GM12878 (cell line): ENCODE results near the gene SNX32. TPM values are rescaled to one million over a fixed set of nuclear protein-coding genes. Genes with fewer than 3 reads are reported as not detected.

Experiments
- ATAC-seq: fragments of 200-7000 bp; cut with Tn5 transposase; 3 replicates; pipeline ENCODE4 v1.9.1; 2020; ENCODE audit warnings: mild to moderate bottlenecking, moderate library complexity
- BruUV-seq: library from RNA; stranded (reverse); fragments of 400-500 nt; replicated peaks from 2 replicates; lab custom pipeline; 2021; lab: Mats Ljungman, UMichigan
- CTCF ChIA-PET: fragments of 300-600 bp; sonication (Branson Sonifier 250); formaldehyde crosslinking; extraction: SDS; loops from one replicate; lab custom pipeline; 2021; ENCODE audit warnings: inconsistent platforms; lab: Yijun Ruan, JAX
- POLR2A ChIA-PET: fragments of 350-600 bp; formaldehyde crosslinking; extraction: SDS; loops from one replicate; lab custom pipeline; 2021; ENCODE audit warnings: inconsistent platforms; lab: Charles Lee
- RAD21 ChIA-PET: fragments of 300-600 bp; sonication (Branson Sonifier 250); formaldehyde crosslinking; loops from one replicate; lab custom pipeline; 2023; ENCODE audit warnings: antibody characterized with exemption; ENCODE audit not compliant: unreplicated experiment; lab: Charles Lee
- SMC1A ChIA-PET: fragments of 300-600 bp; sonication (Branson Sonifier 250); formaldehyde crosslinking; loops from one replicate; lab custom pipeline; 2023; ENCODE audit not compliant: unreplicated experiment, uncharacterized antibody; lab: Charles Lee
- DNase-seq: peaks from one replicate; pipeline ENCODE4 v3.0.0-alpha.2; 2011; ENCODE audit warnings: low read depth, low spot score
- FAIRE-seq: peaks from 3 replicates; lab custom pipeline; 2011; peaks lifted over from hg19 to GRCh38; lab: Jason Lieb, UNC
- H2AFZ ChIP-seq: 2 replicates; pipeline ENCODE4 v1.6.0; 2011; ENCODE audit warnings: low read depth, low read length, control low read depth; ENCODE audit not compliant: control insufficient read depth
- H3K27ac ChIP-seq: 2 replicates; pipeline ENCODE4 v1.5.1; 2011; ENCODE audit warnings: control low read depth; ENCODE audit not compliant: control insufficient read depth, insufficient read depth
- H3K27me3 ChIP-seq, 2 experiments: replicated peaks in 1 of 2; 2 replicates each; pipeline versions ENCODE4 v1.6.0 to v1.6.1; 2011; ENCODE audit warnings: low read length in 1 of 2; ENCODE audit not compliant: control insufficient read depth in 2 of 2, insufficient read depth in 2 of 2
- H3K36me3 ChIP-seq, 2 experiments: 2 replicates each; pipeline ENCODE4 v1.5.1; 2011; ENCODE audit warnings: low read length in 1 of 2; ENCODE audit not compliant: control insufficient read depth in 2 of 2, insufficient read depth in 2 of 2
- H3K4me1 ChIP-seq: 2 replicates; pipeline ENCODE4 v1.6.1; 2011; ENCODE audit warnings: mild to moderate bottlenecking, low read length, moderate library complexity, mixed read lengths; ENCODE audit not compliant: control insufficient read depth, insufficient read depth
- H3K4me2 ChIP-seq: 2 replicates; pipeline ENCODE4 v1.6.0; 2011; ENCODE audit warnings: control low read depth; ENCODE audit not compliant: control insufficient read depth, insufficient read depth
- H3K4me3 ChIP-seq: fragments of 200-600 bp; sonication (generic); 2 replicates; pipeline ENCODE4 v1.5.1; 2016
- H3K79me2 ChIP-seq: 2 replicates; pipeline ENCODE4 v1.6.0; 2011; ENCODE audit warnings: low read length; ENCODE audit not compliant: control insufficient read depth, insufficient read depth
- H3K9ac ChIP-seq: 2 replicates; pipeline ENCODE4 v1.8.0; 2011; ENCODE audit warnings: low read length, control low read depth, mixed read lengths; ENCODE audit not compliant: control insufficient read depth, insufficient read depth
- H3K9me3 ChIP-seq: replicated peaks from 3 replicates; pipeline ENCODE4 v1.5.1; 2011; ENCODE audit warnings: mild to moderate bottlenecking, low read length; ENCODE audit not compliant: control insufficient read depth, insufficient read depth
- H4K20me1 ChIP-seq: 2 replicates; pipeline ENCODE4 v1.6.0; 2011; ENCODE audit not compliant: control insufficient read depth, insufficient read depth
- CBX3 ChIP-seq: fragments of 200-600 bp; sonication (generic); IDR thresholded peaks from 2 replicates; pipeline ENCODE4 v1.6.1; 2016; ENCODE audit warnings: low read depth, borderline replicate concordance
- NFIC ChIP-seq: IDR thresholded peaks from 2 replicates; pipeline ENCODE4 v1.6.1; 2012; ENCODE audit warnings: low read depth, mild to moderate bottlenecking, inconsistent platforms, low read length, moderate library complexity
- NFXL1 ChIP-seq: fragments of 450-650 bp; IDR thresholded peaks from 2 replicates; pipeline ENCODE4 v1.6.1; 2017; ENCODE audit warnings: antibody characterized with exemption, mild to moderate bottlenecking, borderline replicate concordance
- PAX8 ChIP-seq: fragments of 450-650 bp; IDR thresholded peaks from 2 replicates; pipeline ENCODE4 v1.6.1; 2017; ENCODE audit warnings: mild to moderate bottlenecking, moderate library complexity
- RAD21 ChIP-seq: IDR thresholded peaks from 2 replicates; pipeline ENCODE4 v1.6.1; 2011; ENCODE audit warnings: mild to moderate bottlenecking, low read depth, low read length, moderate library complexity; ENCODE audit not compliant: insufficient read depth
- SMAD1 ChIP-seq: fragments of 450-650 bp; IDR thresholded peaks from 2 replicates; pipeline ENCODE4 v1.6.1; 2018; ENCODE audit warnings: mild to moderate bottlenecking, low read depth; ENCODE audit not compliant: partially characterized antibody
- TARDBP ChIP-seq: IDR thresholded peaks from 2 replicates; pipeline ENCODE4 v1.6.1; 2016; ENCODE audit warnings: borderline replicate concordance
- WGBS: methylation state at CpG from one replicate; pipeline ENCODE4 v1.1.6; 2016; ENCODE audit warnings: low lambda C conversion rate; ENCODE audit not compliant: insufficient replicate concordance, insufficient coverage; ENCODE audit errors: missing lambda C conversion rate; 5-methylcytosine and 5-hydroxymethylcytosine counted together
- in situ Hi-C: fragments of 300-500 bp; cut with MboI; formaldehyde crosslinking; loops from 9 replicates; pipeline ENCODE4 v1.14.3; 2018; ENCODE audit warnings: mixed read lengths
- intact Hi-C: fragments of 100-400 bp; cut with micrococcal nuclease; formaldehyde crosslinking; loops from one replicate; pipeline ENCODE4 v1.14.2; 2022; ENCODE audit not compliant: unreplicated experiment
- polyA plus RNA-seq, 11 experiments: library from polyadenylated mRNA; depleted of rRNA in 4 of 11; unstranded in 6 of 11; stranded (reverse) in 5 of 11; fragments of >200 nt; fragmentation: Nextera tagmentation in 4 of 11; fragmentation: Illumina TruSeq in 1 of 11; extraction: Ambion mirVana in 4 of 11; extraction: Trizol in 1 of 11; gene quantifications; 1 replicate in 1 of 11; 2 replicates in 10 of 11; pipeline versions ENCODE4 v1.2.1 to v1.2.3, GENCODE V29; 2011 to 2016; ENCODE audit warnings: inconsistent platforms in 2 of 11, missing spikeins in 2 of 11, low read depth in 1 of 11
- total RNA-seq, 4 experiments: library from RNA; depleted of rRNA in 3 of 4; stranded (reverse); fragments of >200 nt in 3 of 4; fragmentation: Illumina TruSeq in 1 of 4; extraction: Trizol in 1 of 4; gene quantifications; 2 replicates each; pipeline versions ENCODE4 v1.2.1 to v1.2.3, GENCODE V29; 2013 to 2021
- TF ChIP-seq, protein P1 (sequence below): fragments of 450-650 bp; IDR thresholded peaks from 2 replicates; pipeline ENCODE4 v1.6.1; 2017; ENCODE audit warnings: low read depth, mild to moderate bottlenecking, moderate library complexity
- TF ChIP-seq, protein P2 (sequence below): IDR thresholded peaks from 2 replicates; pipeline ENCODE4 v1.6.1; 2012; ENCODE audit warnings: low read depth, low read length, improper control_type of control experiment
- TF ChIP-seq, protein P3 (sequence below): fragments of 450-650 bp; IDR thresholded peaks from 2 replicates; pipeline ENCODE4 v1.6.1; 2017; ENCODE audit warnings: antibody characterized with exemption, mild to moderate bottlenecking, moderate library complexity
- TF ChIP-seq, protein P4 (sequence below): fragments of 150-350 bp; IDR thresholded peaks from 2 replicates; pipeline ENCODE4 v1.6.1; 2014; ENCODE audit warnings: mild to moderate bottlenecking, low read depth, low read length

Gene SNX32
- total and polyA plus RNA-seq, 10 of the 15 experiments (the other 5 are each of a cell fraction or from before 2014, with no cell fraction given), result 0.04 to 1.5 (median 0.11) TPM; not detected in 1

DNA sequence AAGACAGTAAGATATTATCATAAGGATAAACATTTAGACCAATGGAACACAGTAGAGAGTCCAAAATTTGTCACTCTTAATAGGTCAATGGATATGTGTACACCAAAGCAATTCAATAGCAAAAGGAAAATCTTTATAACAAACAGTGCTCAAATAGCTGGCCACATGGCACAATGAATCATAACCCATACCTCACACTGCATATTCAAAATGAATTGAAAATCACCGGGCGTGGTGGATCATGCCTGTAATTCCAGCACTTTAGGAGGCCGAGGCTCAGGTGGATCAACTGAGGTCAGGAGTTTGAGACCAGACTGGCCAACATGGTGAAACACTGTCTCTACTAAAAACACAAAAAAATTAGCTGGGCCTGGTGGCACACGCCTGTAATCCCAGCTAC is 8.4 kb downstream of the SNX32 start:
- H3K4me1 ChIP-seq, result no peaks in the 10 kb centered on the region
- H3K27ac ChIP-seq, result no peak overlapping the region
- FAIRE-seq (no peak), ATAC-seq (no peak), DNase-seq (no peak)
- no TSS peak for BruUV-seq
- ChIA-PET POLR2A (no interaction called here), CTCF (no interaction called here), SMC1A (no interaction called here), RAD21 (no interaction called here)
- H3K27me3 ChIP-seq, result no peaks in the 10 kb centered on the region
- in situ Hi-C loops, result no loop called here
- no peak overlapping the region for H3K4me3 ChIP-seq
- H4K20me1 ChIP-seq, result no peaks in the 10 kb centered on the region
- H3K4me2 ChIP-seq, result no peak overlapping the region
- intact Hi-C loops, result no loop called here
- H3K79me2 ChIP-seq, result no peaks in the 10 kb centered on the region
- H3K9ac ChIP-seq, result no peak overlapping the region
- TF ChIP-seq, protein P1, sequence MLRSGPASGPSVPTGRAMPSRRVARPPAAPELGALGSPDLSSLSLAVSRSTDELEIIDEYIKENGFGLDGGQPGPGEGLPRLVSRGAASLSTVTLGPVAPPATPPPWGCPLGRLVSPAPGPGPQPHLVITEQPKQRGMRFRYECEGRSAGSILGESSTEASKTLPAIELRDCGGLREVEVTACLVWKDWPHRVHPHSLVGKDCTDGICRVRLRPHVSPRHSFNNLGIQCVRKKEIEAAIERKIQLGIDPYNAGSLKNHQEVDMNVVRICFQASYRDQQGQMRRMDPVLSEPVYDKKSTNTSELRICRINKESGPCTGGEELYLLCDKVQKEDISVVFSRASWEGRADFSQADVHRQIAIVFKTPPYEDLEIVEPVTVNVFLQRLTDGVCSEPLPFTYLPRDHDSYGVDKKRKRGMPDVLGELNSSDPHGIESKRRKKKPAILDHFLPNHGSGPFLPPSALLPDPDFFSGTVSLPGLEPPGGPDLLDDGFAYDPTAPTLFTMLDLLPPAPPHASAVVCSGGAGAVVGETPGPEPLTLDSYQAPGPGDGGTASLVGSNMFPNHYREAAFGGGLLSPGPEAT, result no peak
- no peak for TF ChIP-seq TARDBP
- TF ChIP-seq NFXL1, result no peak
- TF ChIP-seq, protein P2, sequence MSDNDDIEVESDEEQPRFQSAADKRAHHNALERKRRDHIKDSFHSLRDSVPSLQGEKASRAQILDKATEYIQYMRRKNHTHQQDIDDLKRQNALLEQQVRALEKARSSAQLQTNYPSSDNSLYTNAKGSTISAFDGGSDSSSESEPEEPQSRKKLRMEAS, result no peak
- no peak for TF ChIP-seq RAD21
- H3K36me3 ChIP-seq, result no peaks in the 10 kb centered on the region
- H3K9me3 ChIP-seq, result no peaks in the 10 kb centered on the region
- WGBS, result 72% methylated on average over 4 of the region's 4 CpGs
- no peak overlapping the region for H2AFZ ChIP-seq

DNA sequence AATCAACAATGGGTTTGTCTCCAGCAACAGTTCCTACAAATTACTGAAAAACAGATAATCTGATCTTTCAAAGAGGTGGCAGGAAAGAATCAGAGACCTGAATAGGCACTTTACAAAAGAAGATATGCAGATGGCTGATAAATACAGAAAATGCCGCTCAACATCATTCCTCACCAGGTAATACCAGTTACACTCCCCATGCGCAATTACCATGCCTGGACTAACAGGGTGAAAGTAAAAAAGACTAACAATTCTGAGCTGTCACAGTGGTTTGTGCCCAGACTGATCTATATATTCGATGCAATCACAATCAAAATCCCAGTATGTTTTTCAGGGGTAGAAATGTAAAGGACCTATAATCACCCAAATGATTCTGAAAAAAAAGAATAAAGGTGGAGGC is 10.0 kb downstream of the SNX32 start:
- intact Hi-C loops (no loop called here), in situ Hi-C loops (no loop called here)
- DNase-seq (no peak), FAIRE-seq (no peak), ATAC-seq (no peak)
- H3K4me3 ChIP-seq, result no peak overlapping the region
- ChIA-PET POLR2A (interaction anchor here (0.5 kb wide), 1 partner anchor 132 kb away, joined by 7 read pairs; no protein-coding TSS in a partner anchor), RAD21 (interaction anchor here (0.6 kb wide), 1 partner anchor 231 kb away, joined by 4 read pairs; no protein-coding TSS in a partner anchor), SMC1A (interaction anchor here (1.0 kb wide), 1 partner anchor 10 kb away, joined by 3 read pairs; the partner anchor contains the start of gene SNX32), CTCF (interaction anchor here (1.2 to 1.6 kb wide), 2 partner anchors 9 to 41 kb away, joined by 4 to 6 read pairs; no protein-coding TSS in a partner anchor)
- H3K36me3 ChIP-seq, result no peaks in the 10 kb centered on the region
- H3K79me2 ChIP-seq, result no peaks in the 10 kb centered on the region
- no peaks in the 10 kb centered on the region for H4K20me1 ChIP-seq
- 76% methylated on average over 3 of the region's 3 CpGs for WGBS
- no peak overlapping the region for H2AFZ ChIP-seq
- no TSS peak for BruUV-seq
- no peaks in the 10 kb centered on the region for H3K4me1 ChIP-seq
- H3K27ac ChIP-seq, result no peak overlapping the region
- no peak overlapping the region for H3K4me2 ChIP-seq
- H3K27me3 ChIP-seq, result no peaks in the 10 kb centered on the region
- H3K9ac ChIP-seq, result no peak overlapping the region
- no peaks in the 10 kb centered on the region for H3K9me3 ChIP-seq
- TF ChIP-seq SMAD1 (no peak), NFIC (no peak), PAX8 (no peak), CBX3 (no peak)
- TF ChIP-seq, protein P3, sequence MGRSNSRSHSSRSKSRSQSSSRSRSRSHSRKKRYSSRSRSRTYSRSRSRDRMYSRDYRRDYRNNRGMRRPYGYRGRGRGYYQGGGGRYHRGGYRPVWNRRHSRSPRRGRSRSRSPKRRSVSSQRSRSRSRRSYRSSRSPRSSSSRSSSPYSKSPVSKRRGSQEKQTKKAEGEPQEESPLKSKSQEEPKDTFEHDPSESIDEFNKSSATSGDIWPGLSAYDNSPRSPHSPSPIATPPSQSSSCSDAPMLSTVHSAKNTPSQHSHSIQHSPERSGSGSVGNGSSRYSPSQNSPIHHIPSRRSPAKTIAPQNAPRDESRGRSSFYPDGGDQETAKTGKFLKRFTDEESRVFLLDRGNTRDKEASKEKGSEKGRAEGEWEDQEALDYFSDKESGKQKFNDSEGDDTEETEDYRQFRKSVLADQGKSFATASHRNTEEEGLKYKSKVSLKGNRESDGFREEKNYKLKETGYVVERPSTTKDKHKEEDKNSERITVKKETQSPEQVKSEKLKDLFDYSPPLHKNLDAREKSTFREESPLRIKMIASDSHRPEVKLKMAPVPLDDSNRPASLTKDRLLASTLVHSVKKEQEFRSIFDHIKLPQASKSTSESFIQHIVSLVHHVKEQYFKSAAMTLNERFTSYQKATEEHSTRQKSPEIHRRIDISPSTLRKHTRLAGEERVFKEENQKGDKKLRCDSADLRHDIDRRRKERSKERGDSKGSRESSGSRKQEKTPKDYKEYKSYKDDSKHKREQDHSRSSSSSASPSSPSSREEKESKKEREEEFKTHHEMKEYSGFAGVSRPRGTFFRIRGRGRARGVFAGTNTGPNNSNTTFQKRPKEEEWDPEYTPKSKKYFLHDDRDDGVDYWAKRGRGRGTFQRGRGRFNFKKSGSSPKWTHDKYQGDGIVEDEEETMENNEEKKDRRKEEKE, result no peak
- TF ChIP-seq, protein P4, sequence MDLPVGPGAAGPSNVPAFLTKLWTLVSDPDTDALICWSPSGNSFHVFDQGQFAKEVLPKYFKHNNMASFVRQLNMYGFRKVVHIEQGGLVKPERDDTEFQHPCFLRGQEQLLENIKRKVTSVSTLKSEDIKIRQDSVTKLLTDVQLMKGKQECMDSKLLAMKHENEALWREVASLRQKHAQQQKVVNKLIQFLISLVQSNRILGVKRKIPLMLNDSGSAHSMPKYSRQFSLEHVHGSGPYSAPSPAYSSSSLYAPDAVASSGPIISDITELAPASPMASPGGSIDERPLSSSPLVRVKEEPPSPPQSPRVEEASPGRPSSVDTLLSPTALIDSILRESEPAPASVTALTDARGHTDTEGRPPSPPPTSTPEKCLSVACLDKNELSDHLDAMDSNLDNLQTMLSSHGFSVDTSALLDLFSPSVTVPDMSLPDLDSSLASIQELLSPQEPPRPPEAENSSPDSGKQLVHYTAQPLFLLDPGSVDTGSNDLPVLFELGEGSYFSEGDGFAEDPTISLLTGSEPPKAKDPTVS, result no peak
